GM23338 (cell line): Measurements from ENCODE around the gene PHLDB2. TPM values are rescaled to one million over a fixed set of nuclear protein-coding genes. Genes with fewer than 3 reads are reported as not detected.

Source experiments
- ATAC-seq: fragments of 200-7000 bp; cut with Tn5 transposase; 3 replicates; pipeline ENCODE4 v1.9.1; 2020
- DNase-seq: peaks from one replicate; pipeline ENCODE4 v3.0.0-alpha.2; 2015; ENCODE audit warnings: low spot score
- H2AFZ ChIP-seq: fragments of 200-600 bp; sonication (generic); 2 replicates; pipeline ENCODE4 v1.8.0; 2016; ENCODE audit warnings: antibody characterized with exemption, mild to moderate bottlenecking, moderate library complexity
- H3F3A ChIP-seq: fragments of 200-600 bp; sonication (generic); replicated peaks from 2 replicates; pipeline ENCODE4 v1.8.0; 2017; ENCODE audit warnings: antibody characterized with exemption, mixed run types, low read depth
- H3K27ac ChIP-seq: fragments of 200-600 bp; sonication (generic); 2 replicates; pipeline ENCODE4 v1.6.1; 2016; ENCODE audit warnings: low read depth
- H3K27me3 ChIP-seq: fragments of 200-600 bp; sonication (generic); 2 replicates; pipeline ENCODE4 v1.8.0; 2016; ENCODE audit warnings: mild to moderate bottlenecking, mixed run types, moderate library complexity; ENCODE audit not compliant: insufficient read depth
- H3K36me3 ChIP-seq: fragments of 200-600 bp; sonication (generic); 2 replicates; pipeline ENCODE4 v1.8.0; 2016; ENCODE audit warnings: mild to moderate bottlenecking; ENCODE audit not compliant: insufficient read depth
- H3K4me1 ChIP-seq: fragments of 200-600 bp; sonication (generic); 2 replicates; pipeline ENCODE4 v1.8.0; 2016; ENCODE audit warnings: mild to moderate bottlenecking, moderate library complexity; ENCODE audit not compliant: insufficient read depth
- H3K4me2 ChIP-seq: fragments of 200-600 bp; sonication (generic); 2 replicates; pipeline ENCODE4 v1.7.1; 2017; ENCODE audit warnings: mixed run types
- H3K4me3 ChIP-seq: fragments of 200-600 bp; sonication (generic); 2 replicates; pipeline ENCODE4 v1.6.1; 2016; ENCODE audit warnings: mixed run types
- H3K79me2 ChIP-seq: fragments of 200-600 bp; sonication (generic); replicated peaks from 2 replicates; pipeline ENCODE4 v1.8.0; 2017; ENCODE audit warnings: mild to moderate bottlenecking; ENCODE audit not compliant: insufficient read depth
- H3K9me2 ChIP-seq: fragments of 200-600 bp; sonication (generic); 2 replicates; pipeline ENCODE4 v1.8.0; 2017; ENCODE audit not compliant: insufficient read depth
- H4K20me1 ChIP-seq: fragments of 200-600 bp; sonication (generic); replicated peaks from 2 replicates; pipeline ENCODE4 v1.8.0; 2017; ENCODE audit warnings: mild to moderate bottlenecking; ENCODE audit not compliant: insufficient read depth
- H3K27ac Mint-ChIP-seq: 2 replicates; pipeline ENCODE4 v1.8.0; 2020; ENCODE audit warnings: inconsistent platforms, mild to moderate bottlenecking, moderate library complexity, mixed read lengths
- H3K27me3 Mint-ChIP-seq: 3 replicates; pipeline ENCODE4 v1.8.0; 2022; ENCODE audit warnings: low read depth, mild to moderate bottlenecking, moderate library complexity, mixed read lengths, inconsistent platforms; ENCODE audit not compliant: insufficient read depth, poor library complexity
- H3K36me3 Mint-ChIP-seq: 3 replicates; pipeline ENCODE4 v1.8.0; 2021; ENCODE audit warnings: low read depth, mild to moderate bottlenecking, inconsistent platforms, moderate library complexity, mixed read lengths
- H3K4me1 Mint-ChIP-seq: 3 replicates; pipeline ENCODE4 v1.8.0; 2020; ENCODE audit warnings: mild to moderate bottlenecking, inconsistent platforms, mixed read lengths
- H3K4me3 Mint-ChIP-seq: 3 replicates; pipeline ENCODE4 v1.8.0; 2021; ENCODE audit warnings: moderate library complexity, mild to moderate bottlenecking, inconsistent platforms, mixed read lengths
- H3K9me3 Mint-ChIP-seq: 3 replicates; pipeline ENCODE4 v1.8.0; 2020; ENCODE audit warnings: moderate library complexity, mild to moderate bottlenecking, inconsistent platforms, mixed read lengths
- EZH2phosphoT487 ChIP-seq: fragments of 200-600 bp; sonication (generic); IDR thresholded peaks from one replicate; pipeline ENCODE4 v1.8.1; 2018; ENCODE audit warnings: antibody characterized with exemption; ENCODE audit not compliant: unreplicated experiment
- polyA plus RNA-seq: library from polyadenylated mRNA; unstranded; fragments of >200 nt; fragmentation: Nextera tagmentation; extraction: Ambion mirVana; gene quantifications from 2 replicates; pipeline ENCODE4 v1.2.1, GENCODE V29; 2016
- total RNA-seq: library from RNA; depleted of rRNA; stranded (reverse); fragments of >200 nt; shearing (Covaris generic); gene quantifications from 2 replicates; pipeline ENCODE4 v1.2.3, GENCODE V29; 2014
- TF ChIP-seq, protein P1 (sequence below): IDR thresholded peaks from one replicate; pipeline ENCODE4 v1.6.1; 2018; ENCODE audit warnings: antibody characterized with exemption; ENCODE audit not compliant: unreplicated experiment
- TF ChIP-seq, protein P2 (sequence below), 2 experiments: fragments of 200-600 bp in 1 of 2; sonication (generic) in 1 of 2; conservative IDR thresholded peaks; 2 replicates each; pipeline versions ENCODE4 v1.5.1 to v1.6.1; 2016 to 2017; ENCODE audit warnings: antibody characterized with exemption in 2 of 2, low read depth in 2 of 2, mild to moderate bottlenecking in 2 of 2, moderate library complexity in 1 of 2
- TF ChIP-seq, protein P3 (sequence below): IDR thresholded peaks from 2 replicates; pipeline ENCODE4 v1.6.1; 2016; ENCODE audit warnings: antibody characterized with exemption
- TF ChIP-seq, protein P4 (sequence below): fragments of 250-450 bp; sonication (Bioruptor Pico); IDR thresholded peaks from 2 replicates; pipeline ENCODE4 v1.5.0; 2020; ENCODE audit warnings: mild to moderate bottlenecking, moderate library complexity

PHLDB2 gene
- total and polyA plus RNA-seq, 2 experiments from 2014 or later, result 19.5 to 33.7 TPM

DNA sequence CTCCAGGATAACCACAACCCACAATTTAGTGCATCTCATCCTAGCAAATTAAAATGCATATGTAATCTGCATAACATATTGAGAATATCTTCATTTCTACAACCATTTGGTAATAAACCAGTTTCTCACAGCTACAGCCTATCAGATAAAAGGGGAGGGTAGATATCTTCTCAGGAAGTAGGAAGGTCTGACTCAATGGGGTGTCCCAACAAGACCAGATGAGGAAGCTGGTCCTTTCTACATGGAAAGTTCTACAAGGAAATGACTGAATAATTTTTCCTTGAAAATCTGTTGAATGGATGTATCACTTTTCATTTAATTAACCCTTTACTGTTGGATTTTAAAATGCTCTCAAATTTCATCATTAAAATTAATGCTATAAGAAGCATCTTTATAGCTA, 158.0 kb downstream of the PHLDB2 start:
- H3F3A ChIP-seq, result no peaks in the 10 kb centered on the region
- no peaks in the 10 kb centered on the region for H3K79me2 ChIP-seq
- H3K27ac ChIP-seq, result no peak overlapping the region
- Mint-ChIP-seq H3K9me3 (peaks cover 5% of the 10 kb centered on the region), H3K27ac (no peak overlapping the region), H3K36me3 (peaks cover 2% of the 10 kb centered on the region; the same call in 1 of the 3 replicates), H3K27me3 (peaks cover 4% of the 10 kb centered on the region), H3K4me1 (peaks cover 10% of the 10 kb centered on the region; the same call in 2 of the 3 replicates), H3K4me3 (no peak overlapping the region)
- no peak overlapping the region for H3K4me3 ChIP-seq
- H4K20me1 ChIP-seq, result no peaks in the 10 kb centered on the region; the same call in 1 of the 2 replicates
- H3K36me3 ChIP-seq, result no peaks in the 10 kb centered on the region
- H3K27me3 ChIP-seq, result no peaks in the 10 kb centered on the region
- no peaks in the 10 kb centered on the region; the same call in 1 of the 2 replicates for H3K4me1 ChIP-seq
- ATAC-seq (no peak), DNase-seq (no peak)
- TF ChIP-seq, protein P1, sequence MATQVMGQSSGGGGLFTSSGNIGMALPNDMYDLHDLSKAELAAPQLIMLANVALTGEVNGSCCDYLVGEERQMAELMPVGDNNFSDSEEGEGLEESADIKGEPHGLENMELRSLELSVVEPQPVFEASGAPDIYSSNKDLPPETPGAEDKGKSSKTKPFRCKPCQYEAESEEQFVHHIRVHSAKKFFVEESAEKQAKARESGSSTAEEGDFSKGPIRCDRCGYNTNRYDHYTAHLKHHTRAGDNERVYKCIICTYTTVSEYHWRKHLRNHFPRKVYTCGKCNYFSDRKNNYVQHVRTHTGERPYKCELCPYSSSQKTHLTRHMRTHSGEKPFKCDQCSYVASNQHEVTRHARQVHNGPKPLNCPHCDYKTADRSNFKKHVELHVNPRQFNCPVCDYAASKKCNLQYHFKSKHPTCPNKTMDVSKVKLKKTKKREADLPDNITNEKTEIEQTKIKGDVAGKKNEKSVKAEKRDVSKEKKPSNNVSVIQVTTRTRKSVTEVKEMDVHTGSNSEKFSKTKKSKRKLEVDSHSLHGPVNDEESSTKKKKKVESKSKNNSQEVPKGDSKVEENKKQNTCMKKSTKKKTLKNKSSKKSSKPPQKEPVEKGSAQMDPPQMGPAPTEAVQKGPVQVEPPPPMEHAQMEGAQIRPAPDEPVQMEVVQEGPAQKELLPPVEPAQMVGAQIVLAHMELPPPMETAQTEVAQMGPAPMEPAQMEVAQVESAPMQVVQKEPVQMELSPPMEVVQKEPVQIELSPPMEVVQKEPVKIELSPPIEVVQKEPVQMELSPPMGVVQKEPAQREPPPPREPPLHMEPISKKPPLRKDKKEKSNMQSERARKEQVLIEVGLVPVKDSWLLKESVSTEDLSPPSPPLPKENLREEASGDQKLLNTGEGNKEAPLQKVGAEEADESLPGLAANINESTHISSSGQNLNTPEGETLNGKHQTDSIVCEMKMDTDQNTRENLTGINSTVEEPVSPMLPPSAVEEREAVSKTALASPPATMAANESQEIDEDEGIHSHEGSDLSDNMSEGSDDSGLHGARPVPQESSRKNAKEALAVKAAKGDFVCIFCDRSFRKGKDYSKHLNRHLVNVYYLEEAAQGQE, result no peak
- TF ChIP-seq, protein P2, sequence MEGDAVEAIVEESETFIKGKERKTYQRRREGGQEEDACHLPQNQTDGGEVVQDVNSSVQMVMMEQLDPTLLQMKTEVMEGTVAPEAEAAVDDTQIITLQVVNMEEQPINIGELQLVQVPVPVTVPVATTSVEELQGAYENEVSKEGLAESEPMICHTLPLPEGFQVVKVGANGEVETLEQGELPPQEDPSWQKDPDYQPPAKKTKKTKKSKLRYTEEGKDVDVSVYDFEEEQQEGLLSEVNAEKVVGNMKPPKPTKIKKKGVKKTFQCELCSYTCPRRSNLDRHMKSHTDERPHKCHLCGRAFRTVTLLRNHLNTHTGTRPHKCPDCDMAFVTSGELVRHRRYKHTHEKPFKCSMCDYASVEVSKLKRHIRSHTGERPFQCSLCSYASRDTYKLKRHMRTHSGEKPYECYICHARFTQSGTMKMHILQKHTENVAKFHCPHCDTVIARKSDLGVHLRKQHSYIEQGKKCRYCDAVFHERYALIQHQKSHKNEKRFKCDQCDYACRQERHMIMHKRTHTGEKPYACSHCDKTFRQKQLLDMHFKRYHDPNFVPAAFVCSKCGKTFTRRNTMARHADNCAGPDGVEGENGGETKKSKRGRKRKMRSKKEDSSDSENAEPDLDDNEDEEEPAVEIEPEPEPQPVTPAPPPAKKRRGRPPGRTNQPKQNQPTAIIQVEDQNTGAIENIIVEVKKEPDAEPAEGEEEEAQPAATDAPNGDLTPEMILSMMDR (conservative IDR thresholded peaks at IDR 0.05; ENCODE audit: low read depth in 2 of 2), result no peak
- TF ChIP-seq EZH2phosphoT487, result no peak
- TF ChIP-seq, protein P3, sequence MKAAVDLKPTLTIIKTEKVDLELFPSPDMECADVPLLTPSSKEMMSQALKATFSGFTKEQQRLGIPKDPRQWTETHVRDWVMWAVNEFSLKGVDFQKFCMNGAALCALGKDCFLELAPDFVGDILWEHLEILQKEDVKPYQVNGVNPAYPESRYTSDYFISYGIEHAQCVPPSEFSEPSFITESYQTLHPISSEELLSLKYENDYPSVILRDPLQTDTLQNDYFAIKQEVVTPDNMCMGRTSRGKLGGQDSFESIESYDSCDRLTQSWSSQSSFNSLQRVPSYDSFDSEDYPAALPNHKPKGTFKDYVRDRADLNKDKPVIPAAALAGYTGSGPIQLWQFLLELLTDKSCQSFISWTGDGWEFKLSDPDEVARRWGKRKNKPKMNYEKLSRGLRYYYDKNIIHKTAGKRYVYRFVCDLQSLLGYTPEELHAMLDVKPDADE, result no peak
- TF ChIP-seq, protein P4, sequence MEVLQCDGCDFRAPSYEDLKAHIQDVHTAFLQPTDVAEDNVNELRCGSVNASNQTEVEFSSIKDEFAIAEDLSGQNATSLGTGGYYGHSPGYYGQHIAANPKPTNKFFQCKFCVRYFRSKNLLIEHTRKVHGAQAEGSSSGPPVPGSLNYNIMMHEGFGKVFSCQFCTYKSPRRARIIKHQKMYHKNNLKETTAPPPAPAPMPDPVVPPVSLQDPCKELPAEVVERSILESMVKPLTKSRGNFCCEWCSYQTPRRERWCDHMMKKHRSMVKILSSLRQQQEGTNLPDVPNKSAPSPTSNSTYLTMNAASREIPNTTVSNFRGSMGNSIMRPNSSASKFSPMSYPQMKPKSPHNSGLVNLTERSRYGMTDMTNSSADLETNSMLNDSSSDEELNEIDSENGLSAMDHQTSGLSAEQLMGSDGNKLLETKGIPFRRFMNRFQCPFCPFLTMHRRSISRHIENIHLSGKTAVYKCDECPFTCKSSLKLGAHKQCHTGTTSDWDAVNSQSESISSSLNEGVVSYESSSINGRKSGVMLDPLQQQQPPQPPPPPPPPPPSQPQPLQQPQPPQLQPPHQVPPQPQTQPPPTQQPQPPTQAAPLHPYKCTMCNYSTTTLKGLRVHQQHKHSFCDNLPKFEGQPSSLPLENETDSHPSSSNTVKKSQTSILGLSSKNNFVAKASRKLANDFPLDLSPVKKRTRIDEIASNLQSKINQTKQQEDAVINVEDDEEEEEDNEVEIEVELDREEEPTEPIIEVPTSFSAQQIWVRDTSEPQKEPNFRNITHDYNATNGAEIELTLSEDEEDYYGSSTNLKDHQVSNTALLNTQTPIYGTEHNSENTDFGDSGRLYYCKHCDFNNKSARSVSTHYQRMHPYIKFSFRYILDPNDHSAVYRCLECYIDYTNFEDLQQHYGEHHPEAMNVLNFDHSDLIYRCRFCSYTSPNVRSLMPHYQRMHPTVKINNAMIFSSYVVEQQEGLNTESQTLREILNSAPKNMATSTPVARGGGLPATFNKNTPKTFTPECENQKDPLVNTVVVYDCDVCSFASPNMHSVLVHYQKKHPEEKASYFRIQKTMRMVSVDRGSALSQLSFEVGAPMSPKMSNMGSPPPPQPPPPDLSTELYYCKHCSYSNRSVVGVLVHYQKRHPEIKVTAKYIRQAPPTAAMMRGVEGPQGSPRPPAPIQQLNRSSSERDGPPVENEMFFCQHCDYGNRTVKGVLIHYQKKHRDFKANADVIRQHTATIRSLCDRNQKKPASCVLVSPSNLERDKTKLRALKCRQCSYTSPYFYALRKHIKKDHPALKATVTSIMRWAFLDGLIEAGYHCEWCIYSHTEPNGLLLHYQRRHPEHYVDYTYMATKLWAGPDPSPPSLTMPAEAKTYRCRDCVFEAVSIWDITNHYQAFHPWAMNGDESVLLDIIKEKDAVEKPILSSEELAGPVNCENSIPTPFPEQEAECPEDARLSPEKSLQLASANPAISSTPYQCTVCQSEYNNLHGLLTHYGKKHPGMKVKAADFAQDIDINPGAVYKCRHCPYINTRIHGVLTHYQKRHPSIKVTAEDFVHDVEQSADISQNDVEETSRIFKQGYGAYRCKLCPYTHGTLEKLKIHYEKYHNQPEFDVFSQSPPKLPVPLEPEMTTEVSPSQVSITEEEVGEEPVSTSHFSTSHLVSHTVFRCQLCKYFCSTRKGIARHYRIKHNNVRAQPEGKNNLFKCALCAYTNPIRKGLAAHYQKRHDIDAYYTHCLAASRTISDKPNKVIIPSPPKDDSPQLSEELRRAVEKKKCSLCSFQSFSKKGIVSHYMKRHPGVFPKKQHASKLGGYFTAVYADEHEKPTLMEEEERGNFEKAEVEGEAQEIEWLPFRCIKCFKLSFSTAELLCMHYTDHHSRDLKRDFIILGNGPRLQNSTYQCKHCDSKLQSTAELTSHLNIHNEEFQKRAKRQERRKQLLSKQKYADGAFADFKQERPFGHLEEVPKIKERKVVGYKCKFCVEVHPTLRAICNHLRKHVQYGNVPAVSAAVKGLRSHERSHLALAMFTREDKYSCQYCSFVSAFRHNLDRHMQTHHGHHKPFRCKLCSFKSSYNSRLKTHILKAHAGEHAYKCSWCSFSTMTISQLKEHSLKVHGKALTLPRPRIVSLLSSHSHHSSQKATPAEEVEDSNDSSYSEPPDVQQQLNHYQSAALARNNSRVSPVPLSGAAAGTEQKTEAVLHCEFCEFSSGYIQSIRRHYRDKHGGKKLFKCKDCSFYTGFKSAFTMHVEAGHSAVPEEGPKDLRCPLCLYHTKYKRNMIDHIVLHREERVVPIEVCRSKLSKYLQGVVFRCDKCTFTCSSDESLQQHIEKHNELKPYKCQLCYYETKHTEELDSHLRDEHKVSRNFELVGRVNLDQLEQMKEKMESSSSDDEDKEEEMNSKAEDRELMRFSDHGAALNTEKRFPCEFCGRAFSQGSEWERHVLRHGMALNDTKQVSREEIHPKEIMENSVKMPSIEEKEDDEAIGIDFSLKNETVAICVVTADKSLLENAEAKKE (CRISPR knock-in tag), result no peak
- no peak overlapping the region for H3K4me2 ChIP-seq
- H2AFZ ChIP-seq, result no peak overlapping the region
- no peaks in the 10 kb centered on the region for H3K9me2 ChIP-seq
